Measurements from ENCODE around the gene RIMBP2.

RIMBP2 gene

GRCh38 chr12:130621696-130622298 is 94.3 kb downstream of the RIMBP2 start:
- no peak for DNase-seq (ENCODE audit: low read depth, low spot score)
- no peak overlapping the region for H3K4me3 ChIP-seq (ENCODE audit: low read length)

GRCh38 chr12:130620756-130621155 is 95.3 kb downstream of the RIMBP2 start:
- no peak for DNase-seq (ENCODE audit: low read depth, low spot score)
- H3K4me3 ChIP-seq (ENCODE audit: low read length): no peak overlapping the region

- H3K4me3 ChIP-seq (ENCODE audit: low read length): no peak overlapping the region
- no peak for DNase-seq (ENCODE audit: low read depth, low spot score)
Observed at GRCh38 chr12:130620281-130620680, 95.8 kb downstream of the RIMBP2 start.

GRCh38 chr12:130619385-130620001 is 96.6 kb downstream of the RIMBP2 start:
- DNase-seq (ENCODE audit: low read depth, low spot score): no peak

GRCh38 chr12:130617219-130617618 is 98.9 kb downstream of the RIMBP2 start:
- DNase-seq (ENCODE audit: low read depth, low spot score): no peak
- H3K4me3 ChIP-seq (ENCODE audit: low read length): no peak overlapping the region

More at GRCh38 chr12:130619385-130620001, 96.6 kb downstream of the RIMBP2 start:
- no peak overlapping the region for H3K4me3 ChIP-seq (ENCODE audit: low read length)

- DNase-seq (ENCODE audit: low read depth, low spot score): no peak
Observed at GRCh38 chr12:130615861-130616345, 100.2 kb downstream of the RIMBP2 start.

GRCh38 chr12:130614530-130614905 is 101.6 kb downstream of the RIMBP2 start:
- H3K4me3 ChIP-seq (ENCODE audit: low read length): no peak overlapping the region
- DNase-seq (ENCODE audit: low read depth, low spot score): no peak

More at GRCh38 chr12:130615861-130616345, 100.2 kb downstream of the RIMBP2 start:
- no peak overlapping the region for H3K4me3 ChIP-seq (ENCODE audit: low read length)

GRCh38 chr12:130613831-130614529 is 102.1 kb downstream of the RIMBP2 start:
- H3K4me3 ChIP-seq (ENCODE audit: low read length): no peak overlapping the region
- DNase-seq (ENCODE audit: low read depth, low spot score): no peak

- no peak overlapping the region for H3K4me3 ChIP-seq (ENCODE audit: low read length)
- no peak for DNase-seq (ENCODE audit: low read depth, low spot score)
Observed at GRCh38 chr12:130613131-130613530, 103.0 kb downstream of the RIMBP2 start.

GRCh38 chr12:130611026-130611905 is 104.8 kb downstream of the RIMBP2 start:
- H3K4me3 ChIP-seq (ENCODE audit: low read length): no peak overlapping the region
- no peak for DNase-seq (ENCODE audit: low read depth, low spot score)

- no peak for DNase-seq (ENCODE audit: low read depth, low spot score)
- no peak overlapping the region for H3K4me3 ChIP-seq (ENCODE audit: low read length)
Observed at GRCh38 chr12:130609966-130610365, 106.1 kb downstream of the RIMBP2 start.

GRCh38 chr12:130608831-130609230 is 107.3 kb downstream of the RIMBP2 start:
- H3K4me3 ChIP-seq (ENCODE audit: low read length): no peak overlapping the region
- DNase-seq (ENCODE audit: low read depth, low spot score): no peak

- no peak for DNase-seq (ENCODE audit: low read depth, low spot score)
- H3K4me3 ChIP-seq (ENCODE audit: low read length): no peak overlapping the region
Observed at GRCh38 chr12:130608132-130608531, 108.0 kb downstream of the RIMBP2 start.

GRCh38 chr12:130606231-130606630 is 109.9 kb downstream of the RIMBP2 start:
- no peak for DNase-seq (ENCODE audit: low read depth, low spot score)
- no peak overlapping the region for H3K4me3 ChIP-seq (ENCODE audit: low read length)

- no peak overlapping the region for H3K4me3 ChIP-seq (ENCODE audit: low read length)
- DNase-seq (ENCODE audit: low read depth, low spot score): no peak
Observed at GRCh38 chr12:130603396-130603965, 112.6 kb downstream of the RIMBP2 start.

GRCh38 chr12:130602251-130602650 is 113.8 kb downstream of the RIMBP2 start:
- H3K4me3 ChIP-seq (ENCODE audit: low read length): no peak overlapping the region
- no peak for DNase-seq (ENCODE audit: low read depth, low spot score)

- DNase-seq (ENCODE audit: low read depth, low spot score): no peak
- H3K4me3 ChIP-seq (ENCODE audit: low read length): no peak overlapping the region
Observed at GRCh38 chr12:130601327-130601726, 114.8 kb downstream of the RIMBP2 start.

- DNase-seq (ENCODE audit: low read depth, low spot score): no peak
- H3K4me3 ChIP-seq (ENCODE audit: low read length): no peak overlapping the region
Observed at GRCh38 chr12:130596241-130596640, 119.9 kb downstream of the RIMBP2 start.

GRCh38 chr12:130595566-130595965 is 120.5 kb downstream of the RIMBP2 start:
- no peak overlapping the region for H3K4me3 ChIP-seq (ENCODE audit: low read length)
- DNase-seq (ENCODE audit: low read depth, low spot score): no peak

All from Jurkat, Clone E6-1 (cell line).